K562 (cell line): ENCODE data around the gene SLTM. TPM values are rescaled to one million over a fixed set of nuclear protein-coding genes. Genes with fewer than 3 reads are reported as not detected.

Source experiments
- CC2D1A ChIP-seq: fragments of 450-650 bp; IDR thresholded peaks from 2 replicates; pipeline ENCODE4 v1.6.1; 2017; ENCODE audit warnings: mild to moderate bottlenecking
- EHMT2 ChIP-seq: fragments of 450-650 bp; IDR thresholded peaks from 2 replicates; pipeline ENCODE4 v1.6.1; 2018; ENCODE audit warnings: antibody characterized with exemption
- KAT7 ChIP-seq: sonication (generic); formaldehyde crosslinking; IDR thresholded peaks from 2 replicates; pipeline ENCODE4 v1.8.0; 2022; ENCODE audit warnings: missing genetic modification reagents, mild to moderate bottlenecking, borderline replicate concordance
- POLR2A ChIP-seq: fragments of 450-650 bp; conservative IDR thresholded peaks from 2 replicates; pipeline ENCODE4 v1.6.1; 2016
- REST ChIP-seq, 2 experiments: fragments of 450-650 bp; formaldehyde crosslinking in 1 of 2; IDR thresholded peaks; 2 replicates each; pipeline versions ENCODE4 v1.4.0 to v1.6.1; 2014 to 2020; ENCODE audit warnings: mild to moderate bottlenecking in 2 of 2, borderline replicate concordance in 1 of 2, low read depth in 1 of 2
- SMC3 ChIP-seq: conservative IDR thresholded peaks from 2 replicates; pipeline ENCODE4 v1.6.1; 2011; ENCODE audit warnings: low read depth, low read length, improper control_type of control experiment; ENCODE audit not compliant: insufficient read depth
- ZNF165 ChIP-seq: fragments of 250-450 bp; sonication (Bioruptor Pico); IDR thresholded peaks from 2 replicates; pipeline ENCODE4 v1.4.0; 2020; ENCODE audit warnings: borderline replicate concordance
- ZNF609 ChIP-seq: sonication (generic); formaldehyde crosslinking; IDR thresholded peaks from 2 replicates; pipeline ENCODE4 v1.8.1; 2023; ENCODE audit warnings: missing genetic modification reagents, mild to moderate bottlenecking, borderline replicate concordance
- polyA plus RNA-seq, 8 experiments: library from polyadenylated mRNA; depleted of rRNA in 4 of 8; stranded (reverse) in 5 of 8; unstranded in 3 of 8; fragments of >200 nt; fragmentation: Nextera tagmentation in 2 of 8; fragmentation: Illumina TruSeq in 1 of 8; extraction: Ambion mirVana in 2 of 8; extraction: Trizol in 1 of 8; gene quantifications; 2 replicates each; pipeline versions ENCODE4 v1.2.1 to v1.2.3, GENCODE V29; 2011 to 2014; ENCODE audit warnings: inconsistent platforms in 1 of 8, missing spikeins in 1 of 8
- total RNA-seq, 7 experiments: library from RNA; depleted of rRNA in 6 of 7; stranded (reverse); fragments of >200 nt in 6 of 7; fragmentation: Illumina TruSeq in 2 of 7; extraction: Trizol in 2 of 7; gene quantifications; 2 replicates each; pipeline versions ENCODE4 v1.2.1 to v1.2.3, GENCODE V29; 2011 to 2021; ENCODE audit warnings: low replicate concordance in 1 of 7
- TF ChIP-seq, protein P1 (sequence below), 2 experiments: IDR thresholded peaks in 1 of 2; conservative IDR thresholded peaks in 1 of 2; 2 replicates each; pipeline ENCODE4 v1.6.1; 2016; ENCODE audit warnings: low read depth in 2 of 2, mild to moderate bottlenecking in 1 of 2, missing compliant biosample characterization in 1 of 2, missing genetic modification characterization in 1 of 2, moderate library complexity in 1 of 2

The SLTM gene
- total and polyA plus RNA-seq, 9 of the 15 experiments (the other 6 are each of a cell fraction or from before 2014, with no cell fraction given): 39.5 to 163 (median 102) TPM

- no peak for TF ChIP-seq ZNF609 (CRISPR knock-in tag)
- no peak for TF ChIP-seq POLR2A
- TF ChIP-seq SMC3: peak; percentile 56
- TF ChIP-seq ZNF165 (CRISPR knock-in tag): no peak
- TF ChIP-seq, protein P1, sequence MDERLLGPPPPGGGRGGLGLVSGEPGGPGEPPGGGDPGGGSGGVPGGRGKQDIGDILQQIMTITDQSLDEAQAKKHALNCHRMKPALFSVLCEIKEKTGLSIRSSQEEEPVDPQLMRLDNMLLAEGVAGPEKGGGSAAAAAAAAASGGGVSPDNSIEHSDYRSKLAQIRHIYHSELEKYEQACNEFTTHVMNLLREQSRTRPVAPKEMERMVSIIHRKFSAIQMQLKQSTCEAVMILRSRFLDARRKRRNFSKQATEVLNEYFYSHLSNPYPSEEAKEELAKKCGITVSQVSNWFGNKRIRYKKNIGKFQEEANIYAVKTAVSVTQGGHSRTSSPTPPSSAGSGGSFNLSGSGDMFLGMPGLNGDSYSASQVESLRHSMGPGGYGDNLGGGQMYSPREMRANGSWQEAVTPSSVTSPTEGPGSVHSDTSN (CRISPR knock-in tag; IDR thresholded peaks at IDR 0.05; ENCODE audit: low read depth): no peak
- TF ChIP-seq, protein P1 (tag; conservative IDR thresholded peaks at IDR 0.05; ENCODE audit: low read depth): peak; percentile 47; the same call in 1 of the 2 replicates
- TF ChIP-seq EHMT2: peak; percentile 51; the same call in 1 of the 2 replicates
- 0 out of 2 replicates have a peak, but pooled peaks have one; percentile 38 for TF ChIP-seq CC2D1A
- TF ChIP-seq KAT7: no peak
- peak; percentile 38; the same call in 1 of the 2 replicates for TF ChIP-seq REST (IDR thresholded peaks at IDR 0.05; ENCODE audit: borderline replicate concordance)
- TF ChIP-seq REST (CRISPR knock-in tag; IDR thresholded peaks at IDR 0.05; ENCODE audit: low read depth): no peak
These were observed 23.9 kb upstream of the SLTM start (continued) for GRCh38 chr15:58957101-58957973.
